ENCODE data around the gene ASB18.

ASB18 gene

DNA sequence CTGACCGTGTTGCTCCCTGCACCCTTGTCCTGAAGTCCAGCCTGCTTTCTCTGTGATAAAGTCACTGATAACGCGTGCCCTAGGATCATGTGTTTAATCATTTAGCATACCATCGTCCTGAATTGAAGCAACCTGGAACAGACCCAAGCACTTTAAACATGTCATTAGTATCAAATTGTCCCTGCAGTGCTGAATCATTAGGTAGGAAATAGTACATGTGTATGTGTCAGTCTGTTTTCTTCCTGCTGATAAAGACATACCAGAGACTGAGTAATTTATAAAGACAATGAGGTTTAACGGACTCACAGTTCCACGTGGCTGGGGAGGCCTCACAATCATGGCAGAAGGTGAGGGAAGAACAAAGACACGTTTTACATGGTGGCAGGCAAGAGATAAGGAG is 2.8 kb downstream of the ASB18 start:
- Mint-ChIP-seq H3K27ac (no peak overlapping the region), H3K27me3 (ENCODE audit: low read depth) (no peaks in the 10 kb centered on the region), H3K9me3 (no peaks in the 10 kb centered on the region), H3K36me3 (ENCODE audit: low read depth) (no peaks in the 10 kb centered on the region), H3K4me3 (no peak overlapping the region), H3K4me1 (ENCODE audit: low read depth) (no peaks in the 10 kb centered on the region)

DNA sequence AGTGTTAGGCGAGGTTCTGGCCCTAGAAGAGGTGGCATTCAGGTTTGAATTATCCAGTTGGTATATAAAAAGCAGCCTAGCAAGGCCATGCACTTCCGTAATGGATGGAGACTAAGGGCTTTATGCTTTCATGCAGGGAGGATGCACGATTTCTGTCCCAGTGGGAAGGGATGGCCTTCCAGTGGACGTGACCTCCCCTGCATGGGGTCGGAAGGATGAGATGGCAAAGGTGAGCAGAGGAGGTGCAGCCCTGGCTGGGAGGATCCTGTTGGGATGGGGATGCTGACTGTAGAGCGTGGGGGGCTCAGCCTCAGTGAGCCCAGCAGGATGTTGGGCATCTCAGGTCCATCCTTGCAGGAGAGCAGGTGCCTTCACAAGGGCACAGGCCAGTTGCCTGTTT is 4.8 kb downstream of the ASB18 start:
- H3K27ac Mint-ChIP-seq, result no peak overlapping the region
- H3K36me3 Mint-ChIP-seq (ENCODE audit: low read depth), result no peaks in the 10 kb centered on the region
- no peak overlapping the region for H3K4me3 Mint-ChIP-seq
- H3K4me1 Mint-ChIP-seq (ENCODE audit: low read depth), result no peaks in the 10 kb centered on the region
- H3K27me3 Mint-ChIP-seq (ENCODE audit: low read depth), result no peaks in the 10 kb centered on the region
- no peaks in the 10 kb centered on the region for H3K9me3 Mint-ChIP-seq

DNA sequence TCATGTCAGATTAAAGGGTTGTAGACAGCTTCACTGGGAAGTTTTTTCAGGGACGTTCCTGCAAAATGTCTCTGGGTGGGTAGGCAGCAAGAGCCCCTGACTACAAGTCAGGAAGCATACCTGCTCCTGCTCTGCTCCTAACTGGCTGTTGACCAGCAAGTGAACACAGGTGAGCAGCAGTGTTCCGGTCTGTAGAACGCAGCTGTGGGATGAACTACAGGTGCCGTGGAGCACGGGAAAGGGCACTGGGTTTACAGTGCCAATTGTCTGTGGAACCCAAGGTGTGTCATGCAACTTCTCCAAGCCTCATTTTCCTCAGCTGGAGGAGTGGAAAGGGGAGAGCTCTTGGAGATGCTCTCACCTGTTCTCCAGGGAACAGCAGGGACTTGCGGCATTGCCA is 6.6 kb downstream of the ASB18 start:
- Mint-ChIP-seq H3K27me3 (ENCODE audit: low read depth) (no peaks in the 10 kb centered on the region), H3K27ac (no peak overlapping the region), H3K4me3 (no peak overlapping the region), H3K36me3 (ENCODE audit: low read depth) (no peaks in the 10 kb centered on the region), H3K4me1 (ENCODE audit: low read depth) (no peaks in the 10 kb centered on the region), H3K9me3 (no peaks in the 10 kb centered on the region)

DNA sequence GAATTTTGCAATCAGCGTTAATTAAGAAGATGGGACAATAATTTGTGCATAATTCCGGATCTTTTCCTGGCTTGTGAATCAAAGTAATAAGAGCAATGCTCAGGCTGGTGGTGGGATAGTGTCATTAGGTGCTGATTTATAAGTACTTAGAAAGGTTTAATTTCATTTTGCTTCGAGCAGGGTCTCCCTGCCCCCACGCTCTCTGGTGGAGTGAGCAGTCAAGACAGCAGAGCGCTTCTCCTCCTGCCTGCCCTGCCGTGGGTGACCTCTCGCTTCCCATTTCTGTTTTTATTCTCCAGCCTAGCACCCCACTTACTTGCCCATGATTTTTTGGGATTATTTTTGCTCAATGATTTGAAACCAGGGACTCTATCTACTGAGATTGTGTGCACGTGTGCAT is 7.1 kb downstream of the ASB18 start:
- Mint-ChIP-seq H3K9me3 (no peaks in the 10 kb centered on the region), H3K36me3 (ENCODE audit: low read depth) (no peaks in the 10 kb centered on the region), H3K4me1 (ENCODE audit: low read depth) (no peaks in the 10 kb centered on the region), H3K4me3 (no peak overlapping the region), H3K27ac (no peak overlapping the region), H3K27me3 (ENCODE audit: low read depth) (no peaks in the 10 kb centered on the region)

DNA sequence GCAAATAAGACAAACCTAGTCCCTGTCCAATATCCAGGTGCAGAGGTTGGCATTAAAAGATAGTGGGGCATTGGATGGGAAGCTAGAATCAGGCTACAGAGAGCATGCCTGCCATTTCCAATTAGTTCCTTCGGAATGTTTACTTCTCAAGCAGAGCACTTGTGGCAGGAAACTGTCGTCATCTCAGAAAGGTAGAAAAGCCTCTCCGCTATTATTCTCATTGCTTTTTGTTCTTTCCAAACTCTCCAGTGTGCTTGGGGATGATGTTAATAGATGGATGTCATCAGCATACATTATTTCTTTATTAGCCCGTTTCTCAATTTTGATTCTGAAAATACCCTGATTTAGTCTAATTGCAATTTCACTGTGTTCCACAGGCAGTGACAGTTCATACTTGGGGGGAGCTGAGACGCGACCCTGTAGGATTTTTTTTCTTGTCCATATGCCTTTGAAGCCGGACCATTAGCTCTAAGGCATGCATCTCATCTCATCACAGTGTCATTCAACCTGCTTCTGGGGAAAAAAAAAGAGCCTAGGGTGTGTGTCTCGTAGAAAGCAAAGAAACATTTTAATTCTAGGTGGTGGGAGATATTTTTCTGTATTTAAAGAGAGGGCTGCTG is 7.7 kb downstream of the ASB18 start:
- no peak overlapping the region for H3K27ac Mint-ChIP-seq
- no peaks in the 10 kb centered on the region for H3K4me1 Mint-ChIP-seq (ENCODE audit: low read depth)
- H3K9me3 Mint-ChIP-seq, result no peaks in the 10 kb centered on the region
- no peaks in the 10 kb centered on the region for H3K36me3 Mint-ChIP-seq (ENCODE audit: low read depth)
- no peak overlapping the region for H3K4me3 Mint-ChIP-seq
- no peaks in the 10 kb centered on the region for H3K27me3 Mint-ChIP-seq (ENCODE audit: low read depth)

DNA sequence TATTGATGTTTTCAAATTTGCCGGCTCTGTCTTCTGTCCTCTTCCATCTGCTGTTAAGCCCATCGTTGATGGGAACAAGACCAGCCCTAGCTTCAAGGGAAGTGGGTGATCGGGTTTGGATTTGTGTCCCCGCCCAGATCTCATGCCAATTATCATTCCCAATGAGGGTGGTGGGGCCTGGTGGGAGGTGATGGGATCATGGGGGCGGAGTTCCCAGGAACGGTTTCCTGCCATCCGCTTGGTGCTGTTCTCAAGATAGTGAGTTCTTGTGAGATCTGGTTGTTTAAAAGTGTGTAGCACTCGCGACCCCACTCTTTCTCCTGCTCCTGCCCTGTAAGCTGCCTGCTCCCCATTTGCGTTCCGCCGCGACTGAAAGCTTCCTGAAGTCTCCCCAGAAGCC is 9.5 kb downstream of the ASB18 start:
- Mint-ChIP-seq H3K4me1 (ENCODE audit: low read depth) (no peaks in the 10 kb centered on the region), H3K4me3 (no peak overlapping the region), H3K27me3 (ENCODE audit: low read depth) (no peaks in the 10 kb centered on the region), H3K36me3 (ENCODE audit: low read depth) (no peaks in the 10 kb centered on the region), H3K9me3 (no peaks in the 10 kb centered on the region), H3K27ac (no peak overlapping the region)

DNA sequence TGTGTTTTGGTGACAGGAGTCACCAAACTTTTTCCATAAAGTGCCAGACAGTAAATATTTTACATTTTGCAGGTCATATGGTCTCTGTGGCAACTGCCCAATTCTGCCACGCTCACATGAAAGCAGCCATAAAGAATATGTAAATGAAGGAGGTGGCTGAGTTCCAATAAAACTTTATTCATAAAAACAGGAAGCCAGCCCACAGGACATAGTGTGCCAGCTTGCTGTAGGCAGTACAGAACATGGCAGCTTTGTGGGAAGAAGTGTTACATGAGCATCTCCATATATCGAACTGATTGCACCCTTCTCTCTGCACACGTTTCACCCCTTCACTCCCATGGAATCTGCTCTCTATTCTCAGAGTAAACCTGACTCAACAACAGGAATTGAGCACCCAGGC is 10.2 kb downstream of the ASB18 start:
- Mint-ChIP-seq H3K4me1 (ENCODE audit: low read depth) (no peaks in the 10 kb centered on the region), H3K9me3 (no peaks in the 10 kb centered on the region), H3K4me3 (no peak overlapping the region), H3K27ac (no peak overlapping the region), H3K27me3 (ENCODE audit: low read depth) (no peaks in the 10 kb centered on the region), H3K36me3 (ENCODE audit: low read depth) (no peaks in the 10 kb centered on the region)

DNA sequence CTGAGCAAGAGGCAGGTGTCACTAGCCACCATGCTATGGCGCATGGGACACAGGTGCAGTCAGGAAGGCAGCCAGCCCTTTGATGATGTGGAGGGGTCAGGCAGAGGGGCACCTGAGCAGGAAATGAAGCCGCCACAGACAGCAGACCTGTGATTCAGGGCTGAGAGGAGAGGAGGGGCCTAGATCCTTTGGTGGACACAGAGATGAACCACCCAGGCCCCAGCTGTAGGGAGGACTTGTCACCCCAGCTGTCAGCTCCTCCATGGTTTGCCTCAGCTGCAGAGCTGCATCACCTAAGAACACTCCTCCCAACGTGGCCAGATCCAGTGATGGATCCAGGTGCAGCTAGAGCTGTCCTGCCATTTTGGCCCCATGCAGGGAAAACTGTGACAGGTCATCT is 11.6 kb downstream of the ASB18 start:
- H3K27ac Mint-ChIP-seq, result no peak overlapping the region
- H3K4me3 Mint-ChIP-seq, result no peak overlapping the region
- no peaks in the 10 kb centered on the region for H3K27me3 Mint-ChIP-seq (ENCODE audit: low read depth)
- H3K36me3 Mint-ChIP-seq (ENCODE audit: low read depth), result no peaks in the 10 kb centered on the region
- H3K4me1 Mint-ChIP-seq (ENCODE audit: low read depth), result no peaks in the 10 kb centered on the region
- H3K9me3 Mint-ChIP-seq, result no peaks in the 10 kb centered on the region

DNA sequence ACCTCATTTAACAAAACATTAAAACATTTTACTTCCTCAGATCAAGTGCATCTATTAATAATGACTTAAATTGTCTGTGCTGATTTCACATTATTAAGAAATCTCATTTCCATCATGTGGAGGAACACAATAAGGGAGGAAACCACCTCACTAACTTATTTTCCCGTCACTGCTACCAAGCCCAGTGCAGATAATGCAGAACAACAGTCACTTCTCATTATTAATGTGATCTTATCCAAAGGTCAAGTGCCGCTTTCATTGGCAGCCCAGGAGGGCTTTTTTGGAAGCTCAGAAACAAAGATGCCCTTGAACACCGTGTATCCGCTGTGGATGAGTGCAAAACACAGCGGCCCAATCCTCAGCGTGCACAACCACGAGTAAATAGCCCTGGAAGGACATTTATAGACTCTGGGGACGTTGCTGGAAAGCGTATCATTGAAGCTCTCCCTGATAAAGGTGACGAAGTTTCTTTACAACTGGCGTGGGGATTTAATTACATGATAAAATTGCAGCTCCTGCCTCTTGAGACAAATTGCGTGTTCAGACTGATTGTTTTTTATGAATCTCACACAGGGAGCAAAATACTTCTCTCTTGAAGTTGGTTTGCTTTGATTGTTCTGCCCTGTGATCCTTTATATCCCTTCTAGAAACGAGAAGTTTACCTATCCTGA is 13.2 kb downstream of the ASB18 start:
- no peaks in the 10 kb centered on the region for H3K27me3 Mint-ChIP-seq (ENCODE audit: low read depth)
- H3K9me3 Mint-ChIP-seq, result no peaks in the 10 kb centered on the region

DNA sequence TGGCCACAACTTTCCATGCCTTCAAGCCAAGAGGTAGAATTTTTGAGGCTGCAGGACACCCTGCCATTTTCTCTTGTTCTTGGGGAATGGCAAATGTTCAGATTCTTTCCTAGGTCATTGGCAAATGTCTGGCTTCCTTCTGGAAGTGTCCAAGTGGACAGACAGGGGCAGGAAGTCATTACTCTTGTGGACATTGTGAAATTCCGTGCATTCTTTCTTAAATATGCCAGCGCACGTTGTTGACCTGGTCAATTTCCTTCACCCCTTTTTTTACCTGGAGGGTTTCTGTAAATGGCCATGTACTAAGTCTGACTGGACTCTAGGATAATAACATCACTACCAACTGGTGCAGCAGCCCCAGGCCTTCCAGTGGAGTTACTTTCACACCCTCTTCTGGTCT is 13.9 kb downstream of the ASB18 start:
- Mint-ChIP-seq H3K36me3 (ENCODE audit: low read depth) (no peaks in the 10 kb centered on the region), H3K9me3 (no peaks in the 10 kb centered on the region), H3K27ac (no peak overlapping the region), H3K4me3 (no peak overlapping the region), H3K4me1 (ENCODE audit: low read depth) (no peaks in the 10 kb centered on the region), H3K27me3 (ENCODE audit: low read depth) (no peaks in the 10 kb centered on the region)

More for the DNA sequence above, 13.2 kb downstream of the ASB18 start:
- no peak overlapping the region for H3K4me3 Mint-ChIP-seq
- no peaks in the 10 kb centered on the region for H3K4me1 Mint-ChIP-seq (ENCODE audit: low read depth)
- H3K36me3 Mint-ChIP-seq (ENCODE audit: low read depth), result no peaks in the 10 kb centered on the region
- H3K27ac Mint-ChIP-seq, result no peak overlapping the region

DNA sequence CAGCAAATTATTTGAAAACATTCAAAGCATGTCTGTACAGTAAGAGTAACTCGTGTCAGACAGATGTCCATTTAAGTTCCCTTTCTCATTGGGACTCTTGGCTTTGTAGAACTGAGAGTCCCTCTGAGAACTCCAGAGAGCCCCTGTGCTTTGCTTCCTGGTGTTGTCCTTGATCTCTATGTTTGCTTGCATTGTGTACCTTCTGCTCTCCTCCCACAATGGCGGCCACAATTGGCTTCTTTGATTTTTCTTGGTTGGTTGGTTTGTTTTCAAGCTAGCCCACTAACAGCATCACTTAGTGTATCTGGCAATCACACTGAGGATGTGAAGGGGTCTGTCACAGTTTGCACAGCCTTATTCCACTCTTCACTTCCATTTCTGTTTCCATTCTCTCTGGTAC is 15.1 kb downstream of the ASB18 start:
- Mint-ChIP-seq H3K27ac (no peak overlapping the region), H3K4me1 (ENCODE audit: low read depth) (no peaks in the 10 kb centered on the region), H3K27me3 (ENCODE audit: low read depth) (no peaks in the 10 kb centered on the region)

DNA sequence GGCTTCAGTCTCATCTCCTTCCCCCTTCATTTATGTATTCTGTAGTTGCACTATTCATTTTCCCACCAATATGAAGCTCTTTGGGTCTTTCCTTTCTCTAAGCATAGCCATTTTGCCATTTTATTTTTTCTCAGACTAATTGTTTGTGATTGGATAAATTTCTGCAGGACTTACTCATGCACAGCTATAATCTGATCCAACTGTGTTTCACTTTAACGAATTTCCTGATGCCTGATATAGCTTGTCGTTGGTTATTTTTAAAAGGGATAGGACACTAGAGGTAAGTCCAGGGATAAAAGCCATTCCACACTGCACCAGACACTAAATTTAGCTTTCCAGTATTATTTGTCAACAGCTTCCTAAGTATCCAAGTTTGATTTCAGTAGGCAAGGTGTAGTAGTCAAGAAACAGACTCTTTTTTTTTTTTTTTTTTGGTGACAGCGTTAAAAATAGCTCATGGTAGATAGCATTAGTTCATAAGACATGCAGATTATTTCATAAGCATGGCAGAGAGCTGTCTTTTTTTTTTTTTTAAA is 17.4 kb downstream of the ASB18 start:
- Mint-ChIP-seq H3K36me3 (ENCODE audit: low read depth) (no peaks in the 10 kb centered on the region), H3K27ac (no peak overlapping the region)

More for the DNA sequence above, 15.1 kb downstream of the ASB18 start:
- H3K36me3 Mint-ChIP-seq (ENCODE audit: low read depth), result no peaks in the 10 kb centered on the region
- H3K9me3 Mint-ChIP-seq, result no peaks in the 10 kb centered on the region
- no peak overlapping the region for H3K4me3 Mint-ChIP-seq

DNA sequence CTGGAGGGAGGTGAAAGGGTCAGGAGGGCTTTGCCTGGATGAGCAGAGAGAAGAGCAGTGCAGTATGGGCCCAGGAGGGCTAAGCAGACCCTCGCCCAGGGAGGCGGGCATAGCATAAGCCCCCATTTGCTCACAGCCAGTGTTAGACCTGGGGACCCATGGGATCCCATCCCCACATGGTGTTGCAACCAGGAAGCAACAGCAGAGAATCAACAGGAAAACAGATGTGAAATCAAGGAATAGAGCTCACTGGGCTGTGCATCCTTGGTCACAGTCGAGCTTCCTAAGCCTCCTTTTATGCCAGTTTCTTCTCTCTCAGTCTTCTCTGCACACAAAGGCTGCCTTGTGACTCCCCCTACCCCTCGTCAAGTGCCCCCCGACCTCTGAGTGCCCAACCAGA is 19.9 kb downstream of the ASB18 start:
- no peak overlapping the region for H3K4me3 Mint-ChIP-seq
- no peaks in the 10 kb centered on the region for H3K9me3 Mint-ChIP-seq
- no peak overlapping the region for H3K27ac Mint-ChIP-seq
- H3K4me1 Mint-ChIP-seq (ENCODE audit: low read depth), result no peaks in the 10 kb centered on the region
- peaks cover 5% of the 10 kb centered on the region for H3K27me3 Mint-ChIP-seq (ENCODE audit: low read depth)
- no peaks in the 10 kb centered on the region for H3K36me3 Mint-ChIP-seq (ENCODE audit: low read depth)

More for the DNA sequence above, 17.4 kb downstream of the ASB18 start:
- Mint-ChIP-seq H3K27me3 (ENCODE audit: low read depth) (no peaks in the 10 kb centered on the region), H3K4me3 (no peak overlapping the region), H3K4me1 (ENCODE audit: low read depth) (no peaks in the 10 kb centered on the region), H3K9me3 (no peaks in the 10 kb centered on the region)

DNA sequence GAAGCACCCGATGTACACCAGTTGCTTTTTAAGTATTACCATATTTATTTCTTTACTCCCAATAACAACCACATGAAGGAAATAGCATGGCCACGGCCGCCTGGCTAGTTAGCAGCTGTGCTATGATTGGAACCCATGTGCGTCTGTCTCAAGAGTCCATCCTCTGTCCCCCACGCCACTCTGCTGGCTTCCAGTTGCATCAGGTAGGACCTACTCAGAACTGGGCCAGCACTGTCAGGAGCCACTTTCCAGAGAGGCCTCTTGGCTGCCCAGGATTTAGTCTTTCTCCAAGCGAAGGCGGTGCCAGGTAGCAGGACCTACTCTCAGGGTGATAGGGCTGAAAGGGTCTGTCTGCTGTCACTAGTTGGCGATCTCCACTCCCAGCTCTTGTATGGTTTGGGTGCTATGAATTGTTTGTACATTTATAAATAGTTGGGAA is 22.1 kb downstream of the ASB18 start:
- no peaks in the 10 kb centered on the region for H3K4me1 Mint-ChIP-seq (ENCODE audit: low read depth)
- no peaks in the 10 kb centered on the region for H3K36me3 Mint-ChIP-seq (ENCODE audit: low read depth)
- H3K27me3 Mint-ChIP-seq (ENCODE audit: low read depth), result peaks cover 16% of the 10 kb centered on the region
- no peaks in the 10 kb centered on the region for H3K9me3 Mint-ChIP-seq
- no peak overlapping the region for H3K4me3 Mint-ChIP-seq
- no peak overlapping the region for H3K27ac Mint-ChIP-seq

DNA sequence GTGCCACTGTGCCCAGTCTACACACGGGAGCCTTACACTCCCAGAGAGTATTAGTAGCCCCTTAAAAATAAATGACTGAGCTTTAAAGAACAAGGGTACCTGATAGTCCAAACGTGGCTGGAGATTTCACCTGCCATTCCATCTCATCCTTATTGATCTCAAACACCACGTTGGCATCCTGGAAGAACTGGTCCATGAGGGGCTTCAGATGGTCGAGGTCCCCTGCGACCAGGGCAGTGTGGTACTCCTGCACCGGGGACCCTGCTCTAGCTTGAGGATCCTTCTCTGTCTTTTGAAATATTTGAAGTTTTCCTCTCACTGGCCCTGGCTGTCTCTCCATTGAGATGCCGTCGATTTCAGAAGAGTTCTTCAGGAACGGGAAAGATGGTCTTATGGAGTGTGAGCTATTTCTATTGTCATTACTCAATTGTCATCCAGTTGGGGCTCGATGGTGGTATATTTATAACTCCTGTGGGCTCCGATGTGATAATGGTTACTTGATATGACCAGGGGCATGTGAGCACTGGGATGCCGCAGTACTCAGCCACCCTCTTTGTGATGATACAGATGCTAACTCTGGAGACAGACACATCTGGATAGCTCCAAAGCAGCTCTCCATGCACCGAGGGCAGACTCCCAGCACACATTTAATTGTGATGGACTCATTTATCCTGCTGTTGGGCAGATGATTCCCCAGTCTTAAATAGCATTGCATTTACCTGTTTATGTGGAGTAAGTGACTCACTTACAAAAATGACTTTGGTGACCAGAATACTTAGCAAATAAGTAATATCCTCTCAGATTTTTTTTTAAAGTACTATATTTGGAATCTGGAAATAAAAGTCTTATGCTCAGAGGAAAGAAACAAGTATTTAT is 22.8 kb downstream of the ASB18 start:
- Mint-ChIP-seq H3K27me3 (ENCODE audit: low read depth) (peaks cover 20% of the 10 kb centered on the region), H3K36me3 (ENCODE audit: low read depth) (no peaks in the 10 kb centered on the region), H3K4me1 (ENCODE audit: low read depth) (no peaks in the 10 kb centered on the region)

More for the DNA sequence above, 22.8 kb downstream of the ASB18 start:
- H3K4me3 Mint-ChIP-seq, result no peak overlapping the region
- no peak overlapping the region for H3K27ac Mint-ChIP-seq
- H3K9me3 Mint-ChIP-seq, result no peaks in the 10 kb centered on the region

Measured in T-helper 1 cell treated with Interleukin-12 subunit alpha and Interleukin-12 subunit beta and Interleukin-4 antibody, amounts not matched to agents 30 μg/mL and 1 μg/mL, for 36 hours (primary cell).